BE2C (cell line): ENCODE data around the gene LEFTY2.

ENCODE experiments used
- DNase-seq: peaks from one replicate; pipeline ENCODE4 v3.0.0-alpha.2; 2020
- H3K27me3 ChIP-seq: fragments of 250-450 bp; sonication (Bioruptor Pico); 2 replicates; pipeline ENCODE4 v1.5.1; 2020; ENCODE audit warnings: mild to moderate bottlenecking
- H3K36me3 ChIP-seq: fragments of 250-450 bp; sonication (Bioruptor Pico); 2 replicates; pipeline ENCODE4 v1.5.1; 2020; ENCODE audit warnings: mild to moderate bottlenecking
- H3K4me1 ChIP-seq: fragments of 250-450 bp; sonication (Bioruptor Pico); 2 replicates; pipeline ENCODE4 v1.5.1; 2020
- H3K4me3 ChIP-seq: 2 replicates; pipeline ENCODE4 v1.5.1; 2011; ENCODE audit warnings: low read depth, low read length
- H3K9me3 ChIP-seq: fragments of 250-450 bp; sonication (Bioruptor Pico); 2 replicates; pipeline ENCODE4 v1.5.1; 2020
- CTCF ChIP-seq: IDR thresholded peaks from 2 replicates; pipeline ENCODE4 v1.5.1; 2012; ENCODE audit warnings: mild to moderate bottlenecking, low read depth, low read length

Gene LEFTY2

GRCh38 chr1:225965231-225965630, 24.2 kb upstream of the LEFTY2 start:
- Histone ChIP-seq H3K27me3 (no peaks in the 10 kb centered on the region), H3K4me3 (no peak overlapping the region), H3K9me3 (no peaks in the 10 kb centered on the region), H3K36me3 (no peaks in the 10 kb centered on the region), H3K4me1 (no peaks in the 10 kb centered on the region)
- no peak for TF ChIP-seq CTCF
- no peak for DNase-seq

DNA sequence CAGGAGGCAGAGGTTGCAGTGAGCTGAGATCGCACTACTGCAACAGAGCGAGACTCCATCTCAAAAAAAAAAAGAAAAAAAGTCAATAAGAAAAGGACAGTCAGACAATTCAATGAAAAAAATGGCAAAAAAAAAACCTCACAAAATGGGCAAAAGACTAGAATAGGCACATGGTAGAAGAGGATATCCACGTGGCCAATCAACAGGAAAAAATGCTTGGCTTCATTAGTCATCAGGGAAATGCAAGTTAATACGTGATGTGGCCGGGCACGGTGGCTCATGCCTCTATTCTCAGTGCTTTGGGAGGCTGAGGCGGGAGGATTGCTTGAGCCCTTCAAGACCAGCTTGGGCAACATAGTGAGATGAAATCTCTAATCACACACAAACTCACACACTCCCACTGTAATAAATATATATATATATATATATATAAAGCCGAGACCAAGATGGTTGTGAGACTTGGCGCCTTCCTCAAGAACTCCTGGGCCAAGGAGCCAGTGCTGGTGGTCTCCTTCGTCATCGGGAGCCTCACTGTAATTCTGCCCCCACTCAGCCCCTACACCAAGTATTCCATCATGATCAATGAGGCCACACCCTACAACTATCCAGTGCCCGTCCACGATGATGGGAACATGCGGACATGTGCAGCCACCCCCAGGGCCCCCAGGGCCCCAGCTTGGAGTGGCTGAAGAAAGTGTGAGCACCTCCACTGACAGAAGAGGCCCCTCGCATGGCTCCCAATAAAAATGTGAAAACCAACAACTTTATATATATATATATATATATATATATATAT, 22.9 kb upstream of the LEFTY2 start:
- H3K4me1 ChIP-seq = no peaks in the 10 kb centered on the region
- no peak overlapping the region for H3K4me3 ChIP-seq
- TF ChIP-seq CTCF = no peak
- H3K27me3 ChIP-seq = no peaks in the 10 kb centered on the region
- DNase-seq = no peak
- H3K9me3 ChIP-seq = no peaks in the 10 kb centered on the region
- H3K36me3 ChIP-seq = no peaks in the 10 kb centered on the region

DNA sequence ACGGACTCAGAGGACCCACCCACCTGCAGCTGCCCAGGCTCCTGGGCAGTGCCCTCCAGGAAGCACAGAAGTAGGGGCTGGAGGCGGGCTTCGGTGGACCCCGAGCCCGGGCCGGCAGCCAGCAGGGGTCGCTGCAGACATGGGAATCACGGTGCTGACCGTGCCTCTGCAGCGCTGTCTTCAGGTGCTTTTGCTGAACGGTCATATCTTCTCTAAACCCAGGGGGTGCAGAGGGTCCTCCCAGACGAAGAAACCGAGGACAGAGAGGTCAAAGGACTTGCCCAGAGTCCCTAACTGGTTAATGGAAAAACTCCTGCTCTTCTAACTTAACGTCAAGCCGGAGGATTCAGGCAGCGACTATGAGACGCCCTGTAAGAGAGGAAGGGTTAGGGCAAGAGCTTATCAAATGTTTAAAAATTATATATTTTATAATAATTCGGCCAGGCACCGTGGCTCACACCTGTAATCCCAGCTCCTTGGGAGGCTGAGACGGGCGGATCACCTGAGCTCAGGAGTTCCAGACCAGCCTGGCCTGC, 21.5 kb upstream of the LEFTY2 start:
- peak; percentile 74 for DNase-seq
- H3K27me3 ChIP-seq = no peaks in the 10 kb centered on the region
- H3K4me3 ChIP-seq = no peak overlapping the region
- H3K36me3 ChIP-seq = no peaks in the 10 kb centered on the region
- no peaks in the 10 kb centered on the region for H3K9me3 ChIP-seq
- no peaks in the 10 kb centered on the region for H3K4me1 ChIP-seq
- TF ChIP-seq CTCF = peak; percentile 85

GRCh38 chr1:225961659-225962439, 20.8 kb upstream of the LEFTY2 start:
- no peaks in the 10 kb centered on the region for H3K27me3 ChIP-seq
- H3K36me3 ChIP-seq = no peaks in the 10 kb centered on the region
- H3K9me3 ChIP-seq = no peaks in the 10 kb centered on the region
- H3K4me3 ChIP-seq = no peak overlapping the region
- no peak for DNase-seq
- TF ChIP-seq CTCF = no peak
- no peaks in the 10 kb centered on the region for H3K4me1 ChIP-seq

DNA sequence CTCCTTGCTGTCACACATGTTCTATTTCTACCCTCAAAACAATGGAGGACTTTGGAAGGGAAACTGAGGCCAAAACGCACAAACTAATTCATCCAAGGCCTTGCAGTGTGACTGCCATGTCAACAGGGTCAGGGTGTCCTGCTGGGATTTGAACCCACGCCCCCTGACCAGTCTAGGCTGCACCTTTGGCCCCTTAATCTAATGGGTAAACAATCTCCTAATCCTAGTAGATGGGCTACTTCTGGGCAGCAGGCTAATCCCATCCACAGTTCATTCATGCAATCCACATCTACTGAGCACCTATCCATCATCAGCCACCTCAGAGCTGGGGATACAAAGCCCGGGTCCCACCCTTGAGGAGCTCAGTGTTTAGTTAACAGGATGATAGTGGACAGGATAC, 17.0 kb upstream of the LEFTY2 start:
- H3K27me3 ChIP-seq = no peaks in the 10 kb centered on the region
- H3K36me3 ChIP-seq = no peaks in the 10 kb centered on the region
- H3K4me3 ChIP-seq = no peak overlapping the region
- TF ChIP-seq CTCF = no peak
- DNase-seq = no peak
- no peaks in the 10 kb centered on the region for H3K9me3 ChIP-seq
- no peaks in the 10 kb centered on the region for H3K4me1 ChIP-seq

DNA sequence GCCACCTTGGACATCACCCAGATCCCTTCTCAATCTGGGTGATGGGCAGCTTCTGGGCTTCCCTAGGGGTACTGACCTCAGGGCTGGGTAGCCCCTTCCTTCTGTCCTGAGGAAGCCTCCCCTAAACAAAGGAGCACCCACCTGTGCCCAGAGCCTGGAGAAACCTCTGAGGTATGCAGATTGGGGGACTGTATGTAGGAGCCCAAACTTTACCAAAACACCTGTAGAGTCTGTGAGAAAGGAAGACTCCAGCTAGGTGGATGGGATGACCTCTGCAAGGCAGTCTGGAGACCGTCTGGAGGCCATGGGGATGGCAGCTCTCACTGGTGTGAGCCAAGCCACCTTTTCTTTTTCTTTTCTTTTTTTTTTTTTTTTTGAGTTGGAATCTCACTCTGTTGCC, 13.7 kb upstream of the LEFTY2 start:
- TF ChIP-seq CTCF = no peak
- H3K9me3 ChIP-seq = no peaks in the 10 kb centered on the region

More for the DNA sequence above, 13.7 kb upstream of the LEFTY2 start:
- Histone ChIP-seq H3K4me1 (no peaks in the 10 kb centered on the region), H3K27me3 (no peaks in the 10 kb centered on the region), H3K36me3 (no peaks in the 10 kb centered on the region), H3K4me3 (no peak overlapping the region)
- no peak for DNase-seq
